Stimulated activated CD8-positive, alpha-beta memory T cell treated with anti-CD3 and anti-CD28 coated beads, Interleukin-12 subunit alpha, Interleukin-12 subunit beta, amount 100 ng/mL, for 1 hour (primary cell): ENCODE data around the gene BAAT.
"Not testable (repeated sequence)": the region's sequence is repeated elsewhere in the genome, so short reads cannot be mapped to it uniquely, and the experiment has no call there.

Experiments
- DNase-seq: peaks from one replicate; pipeline ENCODE4 v3.0.0-alpha.2; 2020; ENCODE audit warnings: low read depth

The BAAT gene

GRCh38 chr9:101384873-101385536 is at the start of gene BAAT:
TSS of gene BAAT (minus strand) at chr9:101385006. CDS start at chr9:101371404, 13,602 bp downstream.
- not testable (repeated sequence) for DNase-seq

GRCh38 chr9:101433229-101433628 is 48.4 kb upstream of the BAAT start:
- no peak for DNase-seq

GRCh38 chr9:101432740-101433139 is 47.9 kb upstream of the BAAT start:
- no peak for DNase-seq

GRCh38 chr9:101432171-101432570 is 47.4 kb upstream of the BAAT start:
- DNase-seq: no peak

- no peak for DNase-seq
These were observed 44.9 kb upstream of the BAAT start for GRCh38 chr9:101429736-101430135.

- no peak for DNase-seq
These were observed 44.1 kb upstream of the BAAT start for GRCh38 chr9:101428909-101429308.

- no peak for DNase-seq
These were observed 43.3 kb upstream of the BAAT start for GRCh38 chr9:101427957-101428655.

- no peak for DNase-seq
These were observed 42.6 kb upstream of the BAAT start for GRCh38 chr9:101427358-101427757.

GRCh38 chr9:101421653-101422065 is 36.9 kb upstream of the BAAT start:
- no peak for DNase-seq

- no peak for DNase-seq
These were observed 35.1 kb upstream of the BAAT start for GRCh38 chr9:101419863-101420262.

GRCh38 chr9:101418518-101419430 is 34.0 kb upstream of the BAAT start:
- DNase-seq: no peak

- DNase-seq: no peak
These were observed 33.2 kb upstream of the BAAT start for GRCh38 chr9:101417977-101418376.

GRCh38 chr9:101417389-101417788 is 32.6 kb upstream of the BAAT start:
- no peak for DNase-seq

GRCh38 chr9:101415578-101415977 is 30.8 kb upstream of the BAAT start:
- no peak for DNase-seq

- DNase-seq: no peak
These were observed 30.0 kb upstream of the BAAT start for GRCh38 chr9:101414839-101415238.

GRCh38 chr9:101409079-101409477 is 24.3 kb upstream of the BAAT start:
- no peak for DNase-seq

- DNase-seq: no peak
These were observed 23.7 kb upstream of the BAAT start for GRCh38 chr9:101408374-101409078.

GRCh38 chr9:101403516-101404285 is 18.9 kb upstream of the BAAT start:
- no peak for DNase-seq

GRCh38 chr9:101400120-101400519 is 15.3 kb upstream of the BAAT start:
- DNase-seq: no peak

- no peak for DNase-seq
These were observed 14.8 kb upstream of the BAAT start for GRCh38 chr9:101399643-101399970.

- DNase-seq: peak; percentile 3
These were observed 14.3 kb upstream of the BAAT start for GRCh38 chr9:101398930-101399642.
